NK-92 (cell line): ENCODE results near the gene PRPF18.

Source experiments
- DNase-seq: peaks from one replicate; lab custom pipeline; 2025; ENCODE audit not compliant: unreplicated experiment; lab: John Stamatoyannopoulos, UW

PRPF18 gene

GRCh38 chr10:13668126-13668525 is 81.4 kb downstream of the PRPF18 start:
- DNase-seq = no peak

GRCh38 chr10:13669182-13669855 is 82.6 kb downstream of the PRPF18 start:
- no peak for DNase-seq

- DNase-seq = no peak
Observed at GRCh38 chr10:13669901-13670300, 83.1 kb downstream of the PRPF18 start.

- DNase-seq = no peak
Observed at GRCh38 chr10:13670311-13670710, 83.5 kb downstream of the PRPF18 start.

- DNase-seq = no peak
Observed at GRCh38 chr10:13671904-13672303, 85.1 kb downstream of the PRPF18 start.

GRCh38 chr10:13672548-13672947 is 85.8 kb downstream of the PRPF18 start:
- DNase-seq = no peak

GRCh38 chr10:13673156-13673555 is 86.4 kb downstream of the PRPF18 start:
- DNase-seq = no peak

DNA sequence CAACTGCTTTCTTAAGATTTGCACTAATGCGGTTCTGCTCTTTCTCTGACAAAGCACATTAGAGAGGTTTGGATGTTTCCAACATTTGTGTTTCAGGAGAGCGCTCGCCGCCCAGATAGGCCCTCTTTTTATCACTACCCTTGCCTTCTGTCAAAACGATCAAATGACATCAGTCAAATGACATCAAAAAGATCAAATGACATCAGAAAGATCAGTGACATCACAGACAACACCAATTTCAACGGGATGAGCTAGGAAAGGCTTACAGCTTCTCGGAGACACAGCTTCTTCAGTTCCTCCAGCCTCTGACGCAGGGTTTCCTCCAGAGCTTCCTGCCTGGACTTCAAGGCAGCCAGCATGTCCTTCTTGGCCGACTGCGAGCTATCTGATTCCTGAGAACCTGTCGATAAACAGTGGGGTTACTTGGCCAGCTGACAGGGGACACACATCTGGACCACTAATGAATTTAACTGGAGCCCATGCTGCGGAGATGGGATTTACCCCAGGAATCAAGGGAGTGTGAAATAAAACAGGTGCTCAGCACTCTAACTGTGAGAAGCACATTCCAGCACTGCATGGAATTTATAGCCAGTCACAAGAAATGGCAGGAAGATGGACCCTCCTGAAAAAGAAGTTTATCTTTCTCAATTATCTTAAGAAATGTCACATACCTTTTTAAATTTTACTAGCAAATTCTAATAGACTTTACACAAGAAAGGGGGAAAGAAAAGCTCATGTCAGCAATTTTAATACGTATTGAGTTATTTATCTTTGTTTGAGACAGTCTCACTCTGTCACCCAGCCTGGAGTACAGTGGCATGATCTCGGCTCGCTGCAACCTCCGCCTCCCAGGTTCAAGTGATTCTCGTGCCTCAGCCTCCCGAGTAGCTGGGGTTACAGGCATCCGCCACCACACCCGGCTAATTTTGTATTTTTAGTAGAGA is 88.2 kb downstream of the PRPF18 start:
- no peak for DNase-seq

DNA sequence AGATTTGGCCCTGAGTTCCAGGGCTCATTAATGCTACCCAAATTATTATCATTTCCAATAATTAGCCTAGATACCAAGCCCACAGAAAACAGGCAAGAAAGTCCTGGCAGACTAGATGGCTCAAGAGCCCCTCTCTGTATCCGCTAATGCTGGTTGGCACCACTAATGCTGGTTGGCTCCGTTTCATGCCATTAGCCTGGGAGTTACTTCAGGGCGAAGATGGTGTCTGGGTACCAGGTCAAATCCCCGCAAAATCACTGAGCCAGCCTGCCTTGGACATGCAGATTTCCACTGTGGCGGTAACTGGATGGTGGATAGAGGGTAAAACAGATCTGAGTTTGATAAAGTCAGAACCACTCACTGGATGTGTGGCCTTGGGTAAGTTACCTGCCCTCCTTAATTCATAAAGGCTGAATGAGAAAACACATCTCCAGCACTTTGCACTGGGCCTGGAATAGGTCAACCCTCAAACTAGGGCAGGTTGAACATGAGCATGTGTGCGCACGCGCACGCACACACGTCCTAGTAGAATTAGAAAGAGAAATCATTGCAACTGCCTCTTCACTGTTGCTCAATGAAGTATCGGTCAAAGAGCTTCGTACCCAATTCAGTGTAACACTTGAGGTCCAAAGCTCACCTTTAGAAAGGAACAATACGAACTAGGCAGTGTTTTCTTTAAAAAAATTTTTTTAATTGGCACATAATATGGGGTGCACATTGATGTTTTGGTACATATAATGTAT is 91.5 kb downstream of the PRPF18 start:
- no peak for DNase-seq
